Measurements from ENCODE around the gene PLLP.
A peak's percentile ranks its signal among the peaks of the same experiment; 100 is the strongest.

The PLLP gene

GRCh38 chr16:57257455-57258070 lies 26.9 kb downstream of the PLLP start:
- DNase-seq, result no peak

- no peak for DNase-seq
These were observed 27.7 kb downstream of the PLLP start for GRCh38 chr16:57256601-57257395.

GRCh38 chr16:57255686-57256415 lies 28.6 kb downstream of the PLLP start:
- DNase-seq, result no peak

GRCh38 chr16:57253466-57253865 lies 31.0 kb downstream of the PLLP start:
- no peak for DNase-seq

- no peak for DNase-seq
These were observed 32.2 kb downstream of the PLLP start for GRCh38 chr16:57252148-57252721.

GRCh38 chr16:57251352-57251751 lies 33.1 kb downstream of the PLLP start:
- DNase-seq, result no peak

- peak in 9 of 51 donors; percentile 36 to 75 (median 50) for DNase-seq
These were observed 38.9 kb downstream of the PLLP start for GRCh38 chr16:57245472-57246113.

- DNase-seq, result peak; percentile 58 to 99 (median 96)
These were observed 39.6 kb downstream of the PLLP start, which contains the start of gene ARL2BP for GRCh38 chr16:57244767-57245471. Gene ARL2BP, plus strand, starts transcription at chr16:57245259. Its CDS starts 109 bp downstream, at chr16:57245368.

GRCh38 chr16:57244463-57244766 lies 40.1 kb downstream of the PLLP start:
- DNase-seq, result no peak

GRCh38 chr16:57242650-57243049 lies 41.8 kb downstream of the PLLP start:
- DNase-seq, result no peak

- DNase-seq, result no peak
These were observed 43.6 kb downstream of the PLLP start for GRCh38 chr16:57240851-57241250.

GRCh38 chr16:57239107-57239506 lies 45.4 kb downstream of the PLLP start:
- no peak for DNase-seq

- DNase-seq, result no peak
These were observed 45.8 kb downstream of the PLLP start for GRCh38 chr16:57238682-57239081.

GRCh38 chr16:57236022-57236350 lies 48.5 kb downstream of the PLLP start:
- DNase-seq, result no peak

GRCh38 chr16:57235128-57236021 lies 49.1 kb downstream of the PLLP start:
- DNase-seq, result no peak

GRCh38 chr16:57234707-57235092 lies 49.8 kb downstream of the PLLP start:
- DNase-seq, result no peak

- DNase-seq, result no peak
These were observed 50.3 kb downstream of the PLLP start for GRCh38 chr16:57233944-57234706.

GRCh38 chr16:57231821-57232350 lies 52.6 kb downstream of the PLLP start:
- no peak for DNase-seq

- DNase-seq, result no peak
These were observed 55.4 kb downstream of the PLLP start for GRCh38 chr16:57229079-57229478.
